ENCODE results near the gene LRPPRC. TPM values are rescaled to one million over a fixed set of nuclear protein-coding genes. Genes with fewer than 3 reads are reported as not detected.
"Not testable (repeated sequence)": the region's sequence is repeated elsewhere in the genome, so short reads cannot be mapped to it uniquely, and the experiment has no call there.

The LRPPRC gene
- total RNA-seq, 6 experiments from 2014 or later = 39.6 to 53.8 (median 45.5) TPM

DNA sequence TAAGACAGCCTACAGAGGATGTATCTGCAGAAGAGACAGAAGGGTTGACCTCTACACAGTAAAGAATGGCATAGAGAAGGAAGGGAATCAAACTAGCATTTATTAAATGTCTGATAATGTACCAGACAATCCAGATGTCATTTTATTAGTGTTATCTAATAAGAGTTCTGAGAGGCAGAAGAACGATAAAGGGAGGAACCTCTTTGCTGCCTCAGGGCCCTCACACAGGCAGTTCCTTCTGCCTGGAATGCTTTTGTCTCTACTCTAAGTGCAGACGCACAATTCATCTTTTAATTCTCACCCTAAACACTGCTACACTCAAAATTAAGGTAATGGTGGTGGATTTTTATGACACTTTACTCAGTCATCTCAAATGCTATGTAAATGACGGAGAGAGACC lies 64.5 kb downstream of the LRPPRC start:
- WGBS (ENCODE audit: insufficient coverage, low coverage, low lambda C conversion rate, missing lambda C conversion rate) = 97% methylated on average over 3 of the region's 3 CpGs
- H3K4me3 ChIP-seq = no peak overlapping the region
- ATAC-seq = no peak
- no peaks in the 10 kb centered on the region for H3K9me3 ChIP-seq
- DNase-seq = no peak
- H3K27ac ChIP-seq = no peak overlapping the region
- intact Hi-C loops (cut with DNase I) = no loop called here
- TF ChIP-seq CTCF (IDR thresholded peaks at IDR 0.05) (no peak), POLR2A (IDR thresholded peaks at IDR 0.05) (no peak)
- H3K36me3 ChIP-seq = peaks cover 0 to 25% (median 5%) of the 10 kb centered on the region in 4 donors
- no peaks in the 10 kb centered on the region for H3K27me3 ChIP-seq
- no peaks in the 10 kb centered on the region for H3K4me1 ChIP-seq

DNA sequence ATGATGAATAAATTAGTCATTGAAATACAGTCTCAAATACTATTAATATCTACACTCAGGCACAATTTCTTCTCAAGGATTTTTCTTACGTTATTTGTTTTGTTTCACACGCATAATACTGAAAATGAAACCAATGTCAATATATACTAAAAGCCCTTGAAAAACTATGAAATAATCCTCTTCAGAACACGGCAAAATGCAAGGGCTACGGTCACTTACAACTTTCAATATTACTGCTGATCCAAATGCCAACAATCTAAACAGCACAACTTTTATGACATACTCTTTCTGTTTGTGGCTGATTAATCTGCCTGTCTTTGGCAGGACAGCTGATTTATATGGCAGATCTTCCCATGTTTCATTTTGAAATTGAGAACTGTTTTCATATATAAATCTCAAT lies 68.3 kb downstream of the LRPPRC start:
- H3K4me1 ChIP-seq = no peaks in the 10 kb centered on the region
- 67% methylated on average over 4 of the region's 4 CpGs for WGBS (ENCODE audit: insufficient coverage, low coverage, low lambda C conversion rate, missing lambda C conversion rate)
- H3K4me3 ChIP-seq = no peak overlapping the region
- ATAC-seq = no peak
- peaks cover 0 to 31% (median 16%) of the 10 kb centered on the region in 4 donors for H3K36me3 ChIP-seq
- H3K27me3 ChIP-seq = no peaks in the 10 kb centered on the region
- intact Hi-C loops (cut with DNase I) = no loop called here
- no peak for DNase-seq
- H3K27ac ChIP-seq = no peak overlapping the region
- no peaks in the 10 kb centered on the region for H3K9me3 ChIP-seq
- TF ChIP-seq POLR2A (IDR thresholded peaks at IDR 0.05) (no peak), CTCF (IDR thresholded peaks at IDR 0.05) (no peak)

DNA sequence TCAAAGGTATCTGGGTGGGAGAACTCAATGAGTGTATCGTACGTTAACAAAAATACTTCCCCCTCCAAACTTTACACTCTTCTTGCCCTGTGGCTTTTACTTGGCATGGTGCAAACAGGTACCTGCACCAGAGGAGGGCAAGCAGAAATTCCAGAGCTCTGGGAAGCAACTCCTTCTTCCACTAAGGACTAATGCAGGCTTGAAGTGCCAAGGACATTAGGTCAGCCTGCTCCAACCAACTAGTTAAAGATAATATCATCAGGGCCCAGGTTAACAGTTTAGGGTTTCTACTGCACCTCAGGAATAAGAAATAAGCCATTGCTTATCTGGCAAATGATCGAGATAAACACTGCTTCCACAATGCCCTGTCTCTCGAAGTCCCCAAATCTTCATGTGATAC lies 70.4 kb downstream of the LRPPRC start:
- intact Hi-C loops (cut with DNase I) = no loop called here
- no peak overlapping the region for H3K27ac ChIP-seq
- no peaks in the 10 kb centered on the region for H3K9me3 ChIP-seq
- no peak for ATAC-seq
- no peak overlapping the region for H3K4me3 ChIP-seq
- H3K36me3 ChIP-seq = peaks cover 0 to 28% (median 13%) of the 10 kb centered on the region in 4 donors
- no peak for TF ChIP-seq POLR2A (IDR thresholded peaks at IDR 0.05)
- H3K27me3 ChIP-seq = no peaks in the 10 kb centered on the region
- no peaks in the 10 kb centered on the region for H3K4me1 ChIP-seq
- WGBS (ENCODE audit: insufficient coverage, low coverage, low lambda C conversion rate, missing lambda C conversion rate) = 85% methylated on average over 4 of the region's 4 CpGs
- no peak for DNase-seq

DNA sequence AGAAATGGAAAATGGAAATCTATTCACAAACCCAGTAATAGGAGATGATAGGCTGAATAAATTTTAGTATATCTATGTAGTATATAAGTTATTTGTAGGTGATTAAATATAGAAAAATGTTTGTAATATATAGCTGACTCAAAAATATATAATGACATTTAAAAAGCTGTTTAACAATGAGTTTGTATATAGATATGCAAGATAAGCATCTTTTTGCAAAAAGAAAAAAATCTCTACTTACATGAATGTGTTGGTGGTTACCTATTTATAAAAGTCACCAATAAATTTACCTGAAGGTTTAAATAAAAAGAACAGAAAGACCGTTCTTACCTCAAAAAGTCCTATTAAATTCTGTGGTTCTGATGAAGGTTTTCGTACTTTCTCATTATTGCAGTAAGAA lies 71.3 kb downstream of the LRPPRC start:
- TF ChIP-seq POLR2A (IDR thresholded peaks at IDR 0.05) = no peak
- TF ChIP-seq CTCF (IDR thresholded peaks at IDR 0.05) = no peak
- intact Hi-C loops (cut with DNase I) = no loop called here
- Histone ChIP-seq H3K9me3 (no peaks in the 10 kb centered on the region), H3K27ac (no peak overlapping the region), H3K4me1 (no peaks in the 10 kb centered on the region), H3K36me3 (peaks cover 0 to 28% (median 13%) of the 10 kb centered on the region in 4 donors), H3K4me3 (no peak overlapping the region), H3K27me3 (no peaks in the 10 kb centered on the region)
- ATAC-seq = no peak
- DNase-seq = no peak
- WGBS (ENCODE audit: insufficient coverage, low coverage, low lambda C conversion rate, missing lambda C conversion rate) = 83% methylated on average over 2 of the region's 2 CpGs

DNA sequence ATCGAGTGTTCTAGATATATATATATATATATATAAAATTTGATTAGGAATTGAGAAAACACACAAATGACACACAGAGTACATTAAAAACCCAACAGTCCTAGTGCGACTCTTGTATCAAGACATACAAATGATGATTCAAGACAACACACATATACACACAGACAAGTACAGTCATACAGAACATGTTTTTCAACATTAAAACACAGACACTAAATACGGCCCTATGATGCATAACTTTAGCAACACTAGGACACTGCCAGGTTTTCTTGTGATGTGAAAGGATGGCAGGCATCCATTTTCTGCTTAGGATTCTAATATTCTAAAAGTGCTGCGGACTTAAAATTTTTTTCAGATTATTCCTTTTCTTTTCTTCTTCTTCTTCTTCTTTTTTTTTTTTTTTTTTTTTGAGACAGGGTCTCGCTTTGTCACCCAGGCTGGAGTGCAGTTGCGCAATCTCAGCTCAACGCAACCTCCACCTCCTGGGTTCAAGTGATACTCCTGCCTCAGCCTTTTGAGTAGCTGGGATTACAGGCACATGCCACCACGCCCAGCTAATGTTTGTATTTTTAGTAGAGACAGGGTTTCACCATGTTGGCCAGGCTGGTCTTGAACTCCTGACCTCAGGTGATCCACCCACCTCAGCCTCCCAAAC lies 84.5 kb downstream of the LRPPRC start:
- WGBS (ENCODE audit: insufficient coverage, low coverage, low lambda C conversion rate, missing lambda C conversion rate) = 94% methylated on average over 8 of the region's 8 CpGs
- ATAC-seq; H3K9me3 ChIP-seq; H3K4me3 ChIP-seq; intact Hi-C loops (cut with DNase I); H3K27me3 ChIP-seq; H3K4me1 ChIP-seq; H3K27ac ChIP-seq; DNase-seq: not testable (repeated sequence)
- H3K36me3 ChIP-seq = peaks cover 0 to 12% (median 0%) of the 10 kb centered on the region in 4 donors

Data from right lobe of liver (tissue), 6 donors.